Raji (cell line): ENCODE results near the gene ARMCX2.

ENCODE experiments used
- POLR2A ChIP-seq: IDR thresholded peaks from 2 replicates; pipeline ENCODE4 v1.6.1; 2011; ENCODE audit warnings: low read depth, low read length, control low read depth; ENCODE audit not compliant: insufficient read depth

Gene ARMCX2

GRCh38 chrX:101617211-101618191, 42.1 kb downstream of the ARMCX2 start, which contains the start of gene ARMCX6:
ARMCX6 (minus strand) TSS chrX:101618000; CDS start chrX:101616620, 1,380 bp downstream.
- peak; percentile 63 for TF ChIP-seq POLR2A

- TF ChIP-seq POLR2A = no peak
These were observed 53.9 kb downstream of the ARMCX2 start for GRCh38 chrX:101605728-101606127.
